B cell (primary cell): ENCODE data around the gene ZNF701. TPM values are rescaled to one million over a fixed set of nuclear protein-coding genes. Genes with fewer than 3 reads are reported as not detected.
A peak's percentile ranks its signal among the peaks of the same experiment; 100 is the strongest.
"Not testable (repeated sequence)": the region's sequence is repeated elsewhere in the genome, so short reads cannot be mapped to it uniquely, and the experiment has no call there.

Source experiments
- ATAC-seq: fragments of 200-7000 bp; cut with Tn5 transposase; one replicate; pipeline ENCODE4 v1.10.0; 2021; ENCODE audit warnings: low read depth, mild to moderate bottlenecking, moderate number of reproducible peaks, moderate library complexity
- CTCF ChIA-PET: fragments of 350-600 bp; sonication (Branson Sonifier 250); formaldehyde crosslinking; loops from one replicate; lab custom pipeline; 2021; ENCODE audit warnings: antibody characterized with exemption, inconsistent platforms; lab: Charles Lee
- POLR2A ChIA-PET: fragments of 350-600 bp; sonication (Branson Sonifier 250); formaldehyde crosslinking; loops from one replicate; lab custom pipeline; 2021; ENCODE audit warnings: antibody characterized with exemption; lab: Charles Lee
- DNase-seq: peaks from one replicate; pipeline ENCODE4 v3.0.0; 2013
- H2AFZ ChIP-seq: 2 replicates; pipeline ENCODE4 v1.6.1; 2012; ENCODE audit warnings: mild to moderate bottlenecking, low read depth, low read length; ENCODE audit not compliant: insufficient read depth, poor library complexity, severe bottlenecking
- H3K27ac ChIP-seq, 2 donors: 1 replicate in 1 of 2; 2 replicates in 1 of 2; pipeline ENCODE4 v1.5.1; 2012 to 2013; ENCODE audit warnings: low read length in 2 of 2, mild to moderate bottlenecking in 2 of 2, moderate library complexity in 1 of 2
- H3K27me3 ChIP-seq, 4 experiments: fragments of 200-600 bp in 1 of 4; sonication (generic) in 1 of 4; replicated peaks in 1 of 4; 1 replicate in 2 of 4; 2 replicates in 2 of 4; pipeline versions ENCODE4 v1.6.1 to v1.7.0; 2013 to 2016; ENCODE audit warnings: low read length in 3 of 4, mild to moderate bottlenecking in 2 of 4, mixed read lengths in 1 of 4, moderate library complexity in 1 of 4; ENCODE audit not compliant: insufficient read depth in 4 of 4, control insufficient read depth in 3 of 4; ENCODE audit errors: control extremely low read depth in 1 of 4
- H3K36me3 ChIP-seq, 2 experiments: replicated peaks in 1 of 2; 1 replicate in 1 of 2; 2 replicates in 1 of 2; pipeline versions ENCODE4 v1.6.1 to v1.7.1; 2013; ENCODE audit warnings: low read length in 1 of 2; ENCODE audit not compliant: insufficient read depth in 2 of 2, control insufficient read depth in 1 of 2; ENCODE audit errors: control extremely low read depth in 1 of 2, extremely low read depth in 1 of 2
- H3K4me1 ChIP-seq, 2 donors: fragments of 200-600 bp in 1 of 2; sonication (generic) in 1 of 2; 1 replicate in 1 of 2; 2 replicates in 1 of 2; pipeline versions ENCODE4 v1.5.1 to v1.6.1; 2013 to 2017; ENCODE audit warnings: low read length in 2 of 2; ENCODE audit not compliant: control insufficient read depth in 2 of 2, insufficient read depth in 2 of 2
- H3K4me2 ChIP-seq: replicated peaks from 2 replicates; pipeline ENCODE3; 2012; ENCODE audit warnings: mild to moderate bottlenecking, low read depth, low read length; ENCODE audit not compliant: poor library complexity, severe bottlenecking
- H3K4me3 ChIP-seq, 5 experiments: fragments of 200-600 bp in 1 of 5; sonication (generic) in 1 of 5; 1 replicate in 3 of 5; 2 replicates in 2 of 5; pipeline versions ENCODE4 v1.5.1 to v1.7.0; 2011 to 2016; ENCODE audit warnings: low read length in 4 of 5, mild to moderate bottlenecking in 4 of 5, low read depth in 2 of 5, control low read depth in 1 of 5, moderate library complexity in 1 of 5; ENCODE audit not compliant: insufficient read depth in 1 of 5; ENCODE audit errors: control extremely low read depth in 1 of 5, extremely low read depth in 1 of 5
- H3K79me2 ChIP-seq: fragments of 200-600 bp; sonication (generic); one replicate; pipeline ENCODE4 v1.6.0; 2016; ENCODE audit warnings: low read length; ENCODE audit not compliant: control insufficient read depth, insufficient read depth
- H3K9ac ChIP-seq: fragments of 200-600 bp; sonication (generic); 2 replicates; pipeline ENCODE4 v1.6.1; 2017; ENCODE audit warnings: mild to moderate bottlenecking, low read length, moderate library complexity
- H3K9me3 ChIP-seq, 3 donors: one replicate each; pipeline versions ENCODE4 v1.6.1 to v1.7.1; 2013; ENCODE audit warnings: low read length in 2 of 3; ENCODE audit not compliant: control insufficient read depth in 2 of 3, insufficient read depth in 1 of 3; ENCODE audit errors: control extremely low read depth in 1 of 3
- H4K20me1 ChIP-seq: 2 replicates; pipeline ENCODE4 v1.6.0; 2012; ENCODE audit warnings: mild to moderate bottlenecking, low read length; ENCODE audit not compliant: insufficient read depth, control insufficient read depth, poor library complexity, severe bottlenecking
- H3K27ac Mint-ChIP-seq: one replicate; pipeline ENCODE4 v1.8.0; 2021; ENCODE audit warnings: mixed read lengths
- H3K27me3 Mint-ChIP-seq: one replicate; pipeline ENCODE4 v1.8.0; 2021; ENCODE audit warnings: mixed read lengths
- H3K4me1 Mint-ChIP-seq: one replicate; pipeline ENCODE4 v1.8.0; 2021; ENCODE audit warnings: mixed read lengths
- H3K4me3 Mint-ChIP-seq: one replicate; pipeline ENCODE4 v1.8.0; 2021; ENCODE audit warnings: mixed read lengths
- H3K9me3 Mint-ChIP-seq: one replicate; pipeline ENCODE4 v1.8.0; 2022; ENCODE audit warnings: mixed read lengths; ENCODE audit not compliant: insufficient read depth
- EZH2 ChIP-seq: IDR thresholded peaks from 2 replicates; pipeline ENCODE4 v1.6.1; 2012; ENCODE audit warnings: borderline replicate concordance, low read depth, mild to moderate bottlenecking, moderate library complexity, low read length; ENCODE audit not compliant: insufficient read depth, poor library complexity, severe bottlenecking
- WGBS: methylation state at CpG from one replicate; pipeline ENCODE4 v1.1.5; 2013; ENCODE audit warnings: missing lambda C conversion rate; ENCODE audit not compliant: insufficient coverage; 5-methylcytosine and 5-hydroxymethylcytosine counted together
- intact Hi-C: fragments of 100-400 bp; cut with micrococcal nuclease; formaldehyde crosslinking; loops from one replicate; pipeline ENCODE4 v1.10.0; 2022
- polyA plus RNA-seq: library from polyadenylated mRNA; depleted of rRNA; stranded (reverse); fragments of >200 nt; gene quantifications from 2 replicates; pipeline ENCODE4 v1.2.3, GENCODE V29; 2012
- total RNA-seq, 2 donors: library from RNA; stranded (reverse); fragments of 120-200 nt in 1 of 2; gene quantifications; 1 replicate in 1 of 2; 2 replicates in 1 of 2; pipeline versions ENCODE4 v1.2.3 to v1.2.4, GENCODE V29; 2013 to 2022
- TF ChIP-seq, protein P1 (sequence below): fragments of 200-600 bp; IDR thresholded peaks from one replicate; pipeline ENCODE4 v1.8.0; 2022; ENCODE audit warnings: antibody characterized with exemption, mild to moderate bottlenecking

The ZNF701 gene
- total and polyA plus RNA-seq, 2 donors (not counting 1 experiment from before 2014, with no cell fraction given): 13.0 to 49.2 TPM

DNA sequence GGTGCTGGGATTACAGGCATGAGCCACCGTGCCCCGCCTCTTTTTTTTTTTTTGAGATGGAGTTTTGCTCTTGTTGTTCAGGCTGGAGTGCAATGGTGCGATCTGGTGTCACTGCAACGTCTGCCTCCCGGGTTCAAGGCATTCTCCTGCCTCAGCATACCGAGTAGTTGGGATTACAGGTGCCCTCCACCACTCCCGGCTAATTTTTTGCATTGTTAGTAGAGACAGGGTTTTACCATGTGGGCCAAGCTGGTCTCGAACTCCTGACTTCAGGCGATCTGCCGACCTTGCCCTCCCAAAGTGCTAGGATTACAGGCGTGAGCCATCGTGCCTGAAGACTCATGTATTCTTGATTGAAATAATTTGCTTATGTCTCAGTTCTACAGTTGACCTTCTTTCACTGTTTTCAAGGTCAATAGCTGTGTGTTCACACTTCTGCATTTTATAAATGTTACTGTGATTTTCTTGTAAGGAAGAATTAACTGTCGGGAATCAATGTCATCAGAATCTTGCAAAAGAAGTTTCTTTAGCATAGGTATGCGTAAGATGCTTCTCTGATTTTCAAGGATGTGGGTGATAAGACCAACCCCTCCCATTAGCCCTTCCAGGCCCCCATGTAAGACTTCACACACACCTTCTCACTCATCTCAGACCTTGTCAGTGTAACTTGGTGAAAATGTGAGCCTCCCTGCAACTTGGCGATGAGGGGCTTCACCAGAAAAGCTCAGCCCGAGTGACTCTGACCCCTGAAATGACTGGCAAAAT lies 12.7 kb upstream of the ZNF701 start:
- H3K4me3 Mint-ChIP-seq: no peak overlapping the region
- ATAC-seq: no peak
- no peaks in the 10 kb centered on the region for H3K27me3 Mint-ChIP-seq
- no peak overlapping the region for H3K27ac Mint-ChIP-seq
- Histone ChIP-seq H4K20me1 (no peaks in the 10 kb centered on the region), H3K36me3 (peaks cover 11 to 37% of the 10 kb centered on the region in 2 experiments), H3K4me3 (peak overlapping the region in 1 of 5 experiments; percentile 3), H3K9ac (no peak overlapping the region), H3K9me3 (peaks cover 31 to 76% (median 62%) of the 10 kb centered on the region in 3 donors), H3K27ac (no peak overlapping the region), H3K79me2 (peaks cover 5% of the 10 kb centered on the region), H3K27me3 (no peaks in the 10 kb centered on the region), H3K4me2 (no peak overlapping the region), H2AFZ (no peak overlapping the region), H3K4me1 (no peaks in the 10 kb centered on the region)
- peaks cover 28% of the 10 kb centered on the region for H3K9me3 Mint-ChIP-seq
- intact Hi-C loops: no loop called here
- DNase-seq: no peak
- ChIA-PET CTCF (interaction anchor here (0.6 kb wide), 1 partner anchor 15 kb away, joined by 3 read pairs; no protein-coding TSS in a partner anchor), POLR2A (no interaction called here)
- no peaks in the 10 kb centered on the region for H3K4me1 Mint-ChIP-seq
- 100% methylated on average over 8 of the region's 16 CpGs for WGBS
- TF ChIP-seq, protein P1, sequence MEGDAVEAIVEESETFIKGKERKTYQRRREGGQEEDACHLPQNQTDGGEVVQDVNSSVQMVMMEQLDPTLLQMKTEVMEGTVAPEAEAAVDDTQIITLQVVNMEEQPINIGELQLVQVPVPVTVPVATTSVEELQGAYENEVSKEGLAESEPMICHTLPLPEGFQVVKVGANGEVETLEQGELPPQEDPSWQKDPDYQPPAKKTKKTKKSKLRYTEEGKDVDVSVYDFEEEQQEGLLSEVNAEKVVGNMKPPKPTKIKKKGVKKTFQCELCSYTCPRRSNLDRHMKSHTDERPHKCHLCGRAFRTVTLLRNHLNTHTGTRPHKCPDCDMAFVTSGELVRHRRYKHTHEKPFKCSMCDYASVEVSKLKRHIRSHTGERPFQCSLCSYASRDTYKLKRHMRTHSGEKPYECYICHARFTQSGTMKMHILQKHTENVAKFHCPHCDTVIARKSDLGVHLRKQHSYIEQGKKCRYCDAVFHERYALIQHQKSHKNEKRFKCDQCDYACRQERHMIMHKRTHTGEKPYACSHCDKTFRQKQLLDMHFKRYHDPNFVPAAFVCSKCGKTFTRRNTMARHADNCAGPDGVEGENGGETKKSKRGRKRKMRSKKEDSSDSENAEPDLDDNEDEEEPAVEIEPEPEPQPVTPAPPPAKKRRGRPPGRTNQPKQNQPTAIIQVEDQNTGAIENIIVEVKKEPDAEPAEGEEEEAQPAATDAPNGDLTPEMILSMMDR: no peak
- no peak for TF ChIP-seq EZH2

DNA sequence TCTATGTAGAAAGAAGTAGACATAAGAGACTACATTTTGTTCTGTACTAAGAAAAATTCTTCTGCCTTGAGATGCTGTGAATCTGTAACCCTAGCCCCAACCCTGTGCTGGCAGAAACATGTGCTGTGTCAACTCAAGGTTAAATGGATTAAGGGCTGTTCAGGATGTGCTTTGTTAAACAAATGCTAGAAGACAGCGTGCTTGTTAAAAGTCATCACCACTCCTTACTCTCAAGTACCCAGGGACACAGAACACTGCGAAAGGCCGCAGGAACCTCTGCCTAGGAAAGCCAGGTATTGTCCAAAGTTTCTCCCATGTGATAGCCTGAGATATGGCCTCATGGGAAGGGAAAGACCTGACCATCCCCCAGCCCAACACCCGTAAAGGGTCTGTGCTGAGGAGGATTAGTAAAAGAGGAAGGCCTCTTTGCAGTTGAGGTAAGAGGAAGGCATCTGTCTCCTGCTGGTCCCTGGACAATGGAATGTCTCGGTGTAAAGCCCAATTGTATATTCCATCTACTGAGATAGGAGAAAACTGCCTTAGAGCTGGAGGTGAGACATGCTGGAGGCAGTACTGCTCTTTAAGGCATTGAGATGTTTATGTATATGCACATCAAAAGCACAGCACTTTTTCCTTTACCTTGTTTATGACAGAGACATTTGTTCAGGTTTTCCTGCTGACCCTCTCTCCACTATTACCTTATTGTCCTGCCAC lies 11.2 kb upstream of the ZNF701 start:
- CTCF ChIA-PET, H3K27ac Mint-ChIP-seq, H3K4me1 Mint-ChIP-seq, H3K79me2 ChIP-seq, H4K20me1 ChIP-seq, POLR2A ChIA-PET, H3K27me3 Mint-ChIP-seq, H3K4me2 ChIP-seq, H3K4me3 Mint-ChIP-seq, H2AFZ ChIP-seq, H3K4me3 ChIP-seq, H3K4me1 ChIP-seq, H3K27me3 ChIP-seq, DNase-seq, H3K9ac ChIP-seq, intact Hi-C loops, ATAC-seq, H3K27ac ChIP-seq: not testable (repeated sequence)
- Histone ChIP-seq H3K9me3 (peaks cover 22 to 79% (median 76%) of the 10 kb centered on the region in 3 donors), H3K36me3 (peaks cover 9 to 25% of the 10 kb centered on the region in 2 experiments)
- peaks cover 24% of the 10 kb centered on the region for H3K9me3 Mint-ChIP-seq
- 100% methylated on average over 1 of the region's 5 CpGs for WGBS

DNA sequence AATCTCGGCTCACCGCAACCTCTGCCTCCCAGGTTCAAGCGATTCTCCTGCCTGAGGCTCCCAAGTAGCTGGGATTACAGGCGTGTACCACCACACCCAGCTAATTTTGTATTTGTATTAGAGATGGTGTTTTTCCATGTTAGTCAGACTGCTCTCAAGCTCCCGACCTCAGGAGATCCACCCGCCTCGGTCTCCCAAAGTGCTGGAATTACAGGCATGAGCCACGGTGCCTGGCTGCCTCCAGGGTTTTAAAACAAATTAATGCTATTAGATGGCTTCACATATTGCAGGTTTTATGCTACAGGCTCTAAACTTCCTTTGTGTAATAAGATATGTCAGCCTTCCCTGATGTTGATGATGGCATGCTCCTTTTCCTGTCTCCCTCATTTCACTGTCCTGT lies 8.5 kb upstream of the ZNF701 start:
- H3K9me3 Mint-ChIP-seq: peaks cover 13% of the 10 kb centered on the region
- H3K27me3 Mint-ChIP-seq, H3K27ac Mint-ChIP-seq, intact Hi-C loops, H3K4me1 ChIP-seq, H3K27ac ChIP-seq, DNase-seq, ATAC-seq, H3K9ac ChIP-seq, H3K4me3 ChIP-seq, H3K79me2 ChIP-seq, H3K27me3 ChIP-seq, H2AFZ ChIP-seq, CTCF ChIA-PET, H3K4me2 ChIP-seq, H3K4me3 Mint-ChIP-seq, H3K4me1 Mint-ChIP-seq, POLR2A ChIA-PET, H4K20me1 ChIP-seq: not testable (repeated sequence)
- WGBS: 96% methylated on average over 4 of the region's 8 CpGs
- H3K36me3 ChIP-seq: peaks cover 3 to 17% of the 10 kb centered on the region in 2 experiments
- peaks cover 14 to 81% (median 61%) of the 10 kb centered on the region in 3 donors for H3K9me3 ChIP-seq
